Prostate gland (tissue), 2 donors: ENCODE results near the gene PA2G4. TPM values are rescaled to one million over a fixed set of nuclear protein-coding genes. Genes with fewer than 3 reads are reported as not detected.

ENCODE experiments used
- DNase-seq: peaks from one replicate; pipeline ENCODE4 v3.0.0-alpha.2; 2019; ENCODE audit warnings: low spot score
- H3K27ac ChIP-seq, 2 donors: fragments of 200-600 bp; sonication (generic); 2 replicates each; pipeline ENCODE4 v1.5.1; 2017 to 2019
- H3K27me3 ChIP-seq: fragments of 200-600 bp; sonication (generic); replicated peaks from 2 replicates; pipeline ENCODE4 v1.5.1; 2019; ENCODE audit not compliant: insufficient read depth
- H3K36me3 ChIP-seq, 2 donors: fragments of 200-600 bp; sonication (generic); 1 replicate in 1 of 2; 2 replicates in 1 of 2; pipeline versions ENCODE4 v1.5.1 to v1.8.1; 2017 to 2019
- H3K4me1 ChIP-seq: fragments of 200-600 bp; sonication (generic); replicated peaks from 2 replicates; pipeline ENCODE4 v1.5.1; 2019
- H3K4me3 ChIP-seq, 2 donors: fragments of 200-600 bp; sonication (generic); 2 replicates each; pipeline ENCODE4 v1.5.1; 2017 to 2019
- H3K9me3 ChIP-seq: fragments of 200-600 bp; sonication (generic); 2 replicates; pipeline ENCODE4 v1.5.1; 2017
- CTCF ChIP-seq, 4 experiments: fragments of 200-600 bp in 2 of 4; fragments of 450-650 bp in 2 of 4; sonication (generic) in 2 of 4; IDR thresholded peaks; 1 replicate in 3 of 4; 2 replicates in 1 of 4; pipeline ENCODE4 v1.5.1; 2016 to 2019; ENCODE audit warnings: antibody characterized with exemption in 4 of 4, mild to moderate bottlenecking in 2 of 4, moderate library complexity in 2 of 4
- POLR2A ChIP-seq: fragments of 450-650 bp; IDR thresholded peaks from one replicate; pipeline ENCODE4 v1.6.1; 2016; ENCODE audit warnings: antibody characterized with exemption, mild to moderate bottlenecking
- POLR2AphosphoS5 ChIP-seq: sonication (generic); formaldehyde crosslinking; IDR thresholded peaks from one replicate; pipeline ENCODE4 v1.6.1; 2017; ENCODE audit warnings: antibody characterized with exemption
- WGBS: methylation state at CpG from one replicate; pipeline ENCODE4 v1.1.5; 2018; 5-methylcytosine and 5-hydroxymethylcytosine counted together
- intact Hi-C: fragments of 100-400 bp; cut with DNase I; formaldehyde crosslinking; loops from one replicate; pipeline ENCODE4 v1.14.2; 2022
- total RNA-seq, 2 donors: library from RNA; depleted of rRNA; stranded (reverse); fragments of >200 nt; gene quantifications; one replicate each; pipeline ENCODE4 v1.1.0, GENCODE V29; 2016

Gene PA2G4
- total RNA-seq, 2 donors from 2014 or later, result 75.0 to 93.3 TPM

DNA sequence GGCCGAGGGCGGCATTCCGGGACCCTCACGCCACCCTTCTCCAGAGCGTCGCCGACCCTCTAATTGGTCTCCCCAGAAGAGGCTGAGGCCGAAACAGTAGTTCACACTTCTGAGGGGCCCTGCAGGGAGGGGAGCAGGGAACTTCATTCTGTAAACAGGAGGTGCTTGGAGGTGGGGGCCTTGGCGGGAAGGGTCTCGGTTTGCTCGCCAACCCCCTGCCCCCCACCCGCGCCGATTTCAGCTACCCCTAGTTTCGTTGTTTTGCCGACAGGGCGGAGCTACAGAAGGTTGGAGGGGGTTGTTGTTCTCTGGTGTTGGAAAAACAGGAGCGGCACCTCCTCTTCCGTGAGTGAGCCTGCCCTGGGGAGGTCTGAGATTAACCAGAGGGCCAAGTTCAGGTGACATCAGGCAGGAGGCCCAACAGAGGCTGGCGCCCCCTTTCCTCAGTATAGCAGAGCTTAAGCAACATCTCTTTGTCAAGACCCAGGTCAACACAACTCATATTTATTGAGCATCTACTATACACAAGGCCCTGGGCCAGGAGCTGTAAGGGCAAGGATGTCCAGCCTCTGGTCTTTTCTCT is 23.7 kb upstream of the PA2G4 start:
- Histone ChIP-seq H3K4me1 (no peaks in the 10 kb centered on the region), H3K9me3 (no peaks in the 10 kb centered on the region), H3K4me3 (peak overlapping the region; percentile 57 to 69), H3K27ac (peak overlapping the region; percentile 94 to 96), H3K36me3 (no peaks in the 10 kb centered on the region), H3K27me3 (no peaks in the 10 kb centered on the region)
- peak in 1 of 4 experiments; percentile 6 for TF ChIP-seq CTCF (IDR thresholded peaks at IDR 0.05)
- no peak for TF ChIP-seq POLR2AphosphoS5
- peak; percentile 40 for TF ChIP-seq POLR2A
- intact Hi-C loops, result no loop called here
- DNase-seq, result peak; percentile 42
- 32% methylated on average over 12 of the region's 20 CpGs for WGBS

DNA sequence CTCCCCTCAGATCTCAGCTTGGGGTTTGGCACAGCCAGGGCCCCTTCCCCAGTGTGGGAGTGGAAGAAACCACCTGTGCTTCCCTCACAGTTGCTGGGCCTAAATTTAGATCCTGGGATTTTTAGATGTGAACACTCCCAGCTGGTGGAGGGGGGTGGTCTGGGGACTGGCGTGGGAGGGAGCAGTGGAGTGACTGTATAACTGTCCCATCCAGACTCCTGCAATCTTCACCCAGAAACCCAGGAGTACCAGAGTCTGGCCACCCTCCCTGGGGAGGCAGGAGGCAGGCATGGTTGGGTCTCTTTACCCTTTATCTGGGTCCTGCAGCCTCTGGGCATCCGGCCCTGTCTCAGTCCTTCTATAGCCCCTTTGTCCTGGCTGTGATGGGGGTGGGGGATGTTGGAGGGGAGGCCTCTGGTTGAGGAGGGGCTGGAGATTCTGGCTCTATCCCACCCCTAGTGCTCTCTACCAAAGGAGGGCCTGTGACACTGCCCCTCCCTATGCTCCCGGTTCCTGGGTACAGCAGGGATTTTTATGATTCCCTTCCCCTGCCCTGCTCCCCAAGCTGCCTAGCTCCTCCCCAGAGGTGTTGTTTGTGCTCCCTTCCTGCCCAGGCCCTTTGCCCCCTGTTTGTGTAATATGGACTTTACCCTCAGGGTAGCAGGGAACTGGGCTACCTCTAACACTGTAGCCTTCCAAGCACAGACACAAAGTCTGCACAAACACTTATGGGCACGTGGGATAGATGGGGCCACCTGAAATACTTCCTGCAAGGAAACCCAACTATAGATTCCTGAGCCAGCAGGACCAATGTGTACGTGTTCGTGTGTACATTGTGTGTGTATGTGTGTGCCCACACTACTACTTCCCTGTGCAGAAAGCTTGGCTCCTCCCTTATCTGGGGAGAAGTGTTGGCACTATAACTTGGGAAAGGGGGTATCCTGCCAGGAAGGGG is 22.7 kb upstream of the PA2G4 start:
- DNase-seq, result no peak
- intact Hi-C loops, result no loop called here
- WGBS, result 41% methylated on average over 6 of the region's 6 CpGs

GRCh38 chr12:56082382-56082781 is 22.0 kb upstream of the PA2G4 start:
- WGBS, result 84% methylated on average over 2 of the region's 2 CpGs
- DNase-seq, result no peak
- Histone ChIP-seq H3K27ac (peak overlapping the region; percentile 94 to 96), H3K36me3 (no peaks in the 10 kb centered on the region), H3K27me3 (no peaks in the 10 kb centered on the region), H3K4me1 (no peaks in the 10 kb centered on the region), H3K9me3 (no peaks in the 10 kb centered on the region), H3K4me3 (peak overlapping the region in 1 of 2 donors; percentile 69)
- intact Hi-C loops, result no loop called here
- TF ChIP-seq POLR2A, result no peak
- TF ChIP-seq POLR2AphosphoS5, result no peak
- no peak for TF ChIP-seq CTCF (IDR thresholded peaks at IDR 0.05)

More for the DNA sequence above, 22.7 kb upstream of the PA2G4 start:
- H3K27me3 ChIP-seq, result no peaks in the 10 kb centered on the region
- no peak for TF ChIP-seq CTCF (IDR thresholded peaks at IDR 0.05)
- no peak for TF ChIP-seq POLR2AphosphoS5
- no peak for TF ChIP-seq POLR2A
- no peaks in the 10 kb centered on the region for H3K9me3 ChIP-seq
- H3K36me3 ChIP-seq, result no peaks in the 10 kb centered on the region
- H3K4me3 ChIP-seq, result peak overlapping the region; percentile 57 to 69
- H3K27ac ChIP-seq, result peak overlapping the region; percentile 94 to 96
- H3K4me1 ChIP-seq, result no peaks in the 10 kb centered on the region

DNA sequence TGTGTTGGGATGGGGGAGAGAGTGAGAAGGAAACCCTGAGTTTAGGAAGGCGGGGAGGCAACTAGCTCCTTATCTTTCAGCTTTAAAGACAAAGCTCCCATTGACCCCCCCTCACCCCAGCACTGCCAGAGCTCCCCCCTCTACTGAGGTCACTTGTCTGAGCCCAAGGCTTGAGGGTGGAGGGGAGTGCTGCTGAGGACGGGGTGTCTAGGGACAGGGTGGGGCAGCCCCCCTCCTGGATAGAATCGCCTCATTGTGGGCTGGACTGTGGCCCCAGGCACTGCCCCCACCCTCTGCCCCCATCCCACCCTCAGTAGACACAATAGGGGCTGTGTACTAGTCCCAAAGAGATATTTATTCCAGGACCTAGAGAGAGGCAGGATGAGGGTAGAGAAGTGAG is 21.4 kb upstream of the PA2G4 start:
- no peak for DNase-seq
- H3K4me1 ChIP-seq, result no peaks in the 10 kb centered on the region
- intact Hi-C loops, result no loop called here

More for the DNA sequence above, 21.4 kb upstream of the PA2G4 start:
- no peaks in the 10 kb centered on the region for H3K36me3 ChIP-seq
- 82% methylated on average over 3 of the region's 3 CpGs for WGBS
- H3K4me3 ChIP-seq, result no peak overlapping the region
- H3K27ac ChIP-seq, result peak overlapping the region in 1 of 2 donors; percentile 94
- TF ChIP-seq CTCF (IDR thresholded peaks at IDR 0.05) (no peak), POLR2A (no peak), POLR2AphosphoS5 (no peak)
- H3K27me3 ChIP-seq, result no peaks in the 10 kb centered on the region
- H3K9me3 ChIP-seq, result no peaks in the 10 kb centered on the region
